HepG2 (cell line): ENCODE results near the gene TULP3. TPM values are rescaled to one million over a fixed set of nuclear protein-coding genes. Genes with fewer than 3 reads are reported as not detected.

Source experiments
- ESRRA ChIP-seq: sonication (generic); formaldehyde crosslinking; IDR thresholded peaks from 2 replicates; pipeline ENCODE4 v1.5.1; 2020; ENCODE audit warnings: mild to moderate bottlenecking, low read depth, missing genetic modification reagents
- ETV6 ChIP-seq: sonication (generic); formaldehyde crosslinking; conservative IDR thresholded peaks from 2 replicates; pipeline ENCODE4 v1.4.0; 2020; ENCODE audit warnings: missing genetic modification reagents
- FOSL1 ChIP-seq: sonication (generic); formaldehyde crosslinking; IDR thresholded peaks from 2 replicates; pipeline ENCODE4 v1.9.0; 2021; ENCODE audit warnings: missing genetic modification reagents, borderline replicate concordance
- FOXJ3 ChIP-seq: sonication (generic); formaldehyde crosslinking; IDR thresholded peaks from 2 replicates; pipeline ENCODE4 v1.4.0; 2020; ENCODE audit warnings: missing genetic modification reagents, mild to moderate bottlenecking, borderline replicate concordance
- HCFC1 ChIP-seq: fragments of 150-350 bp; IDR thresholded peaks from 2 replicates; pipeline ENCODE4 v1.6.1; 2014; ENCODE audit warnings: low read depth, low read length
- HDAC6 ChIP-seq: fragments of 200-600 bp; sonication (generic); IDR thresholded peaks from 2 replicates; pipeline ENCODE4 v1.7.0; 2017; ENCODE audit warnings: mild to moderate bottlenecking, antibody characterized with exemption, low read length, low read depth
- ISL2 ChIP-seq: sonication (generic); formaldehyde crosslinking; IDR thresholded peaks from 2 replicates; pipeline ENCODE4 v1.5.0; 2020; ENCODE audit warnings: missing genetic modification reagents
- KAT2B ChIP-seq: fragments of 150-350 bp; IDR thresholded peaks from 2 replicates; pipeline ENCODE4 v1.6.1; 2014; ENCODE audit warnings: low read depth, low read length, borderline replicate concordance
- KDM5A ChIP-seq: fragments of 200-600 bp; sonication (generic); IDR thresholded peaks from 2 replicates; pipeline ENCODE4 v1.7.0; 2018; ENCODE audit warnings: antibody characterized with exemption, mild to moderate bottlenecking, low read length, borderline replicate concordance
- MED13 ChIP-seq: sonication (generic); formaldehyde crosslinking; IDR thresholded peaks from 2 replicates; pipeline ENCODE4 v1.5.0; 2020; ENCODE audit warnings: missing genetic modification reagents
- MEIS2 ChIP-seq: sonication (generic); formaldehyde crosslinking; IDR thresholded peaks from 2 replicates; pipeline ENCODE4 v1.9.0; 2021; ENCODE audit warnings: mild to moderate bottlenecking, missing genetic modification reagents
- SETDB1 ChIP-seq: sonication (generic); formaldehyde crosslinking; IDR thresholded peaks from 2 replicates; pipeline ENCODE4 v1.5.1; 2020; ENCODE audit warnings: missing genetic modification reagents, mild to moderate bottlenecking, borderline replicate concordance
- SNAPC2 ChIP-seq: sonication (generic); formaldehyde crosslinking; IDR thresholded peaks from 2 replicates; pipeline ENCODE4 v1.8.1; 2022; ENCODE audit warnings: mild to moderate bottlenecking, missing genetic modification reagents
- SRSF9 ChIP-seq: fragments of 200-400 bp; formaldehyde crosslinking; IDR thresholded peaks from 2 replicates; pipeline ENCODE4 v1.6.1; 2018; ENCODE audit warnings: borderline replicate concordance, mild to moderate bottlenecking, low read depth, low read length; ENCODE audit not compliant: insufficient read depth, poor library complexity, severe bottlenecking
- ZNF672 ChIP-seq: sonication (generic); formaldehyde crosslinking; IDR thresholded peaks from 2 replicates; pipeline ENCODE4 v1.8.1; 2022; ENCODE audit warnings: missing genetic modification reagents
- polyA plus RNA-seq, 8 experiments: library from polyadenylated mRNA; depleted of rRNA in 3 of 8; stranded (reverse) in 7 of 8; unstranded in 1 of 8; fragments of >200 nt; fragmentation: Illumina TruSeq in 4 of 8; extraction: Trizol in 4 of 8; gene quantifications; 2 replicates each; pipeline versions ENCODE4 v1.2.1 to v1.2.3, GENCODE V29; 2011 to 2016; ENCODE audit warnings: low read depth in 4 of 8, missing spikeins in 1 of 8, mixed read lengths in 1 of 8; ENCODE audit not compliant: insufficient read depth in 1 of 8
- total RNA-seq, 5 experiments: library from RNA; depleted of rRNA; stranded (reverse); fragments of >200 nt; fragmentation: Illumina TruSeq; extraction: Trizol; gene quantifications; 2 replicates each; pipeline ENCODE4 v1.2.3, GENCODE V29; 2016; ENCODE audit warnings: low read depth in 1 of 5
- TF ChIP-seq, protein P1 (sequence below): sonication (generic); formaldehyde crosslinking; IDR thresholded peaks from 2 replicates; pipeline ENCODE4 v1.5.1; 2020; ENCODE audit warnings: mild to moderate bottlenecking, missing genetic modification reagents, moderate library complexity
- TF ChIP-seq, protein P2 (sequence below): sonication (generic); formaldehyde crosslinking; IDR thresholded peaks from 2 replicates; pipeline ENCODE4 v1.5.0; 2020; ENCODE audit warnings: mild to moderate bottlenecking, missing genetic modification reagents, borderline replicate concordance
- TF ChIP-seq, protein P3 (sequence below), 2 experiments: sonication (generic) in 1 of 2; formaldehyde crosslinking in 1 of 2; IDR thresholded peaks; 2 replicates each; pipeline versions ENCODE4 v1.4.0 to v1.6.1; 2018 to 2020; ENCODE audit warnings: missing genetic modification reagents in 2 of 2, borderline replicate concordance in 1 of 2, low read depth in 1 of 2, mild to moderate bottlenecking in 1 of 2, missing biosample characterization in 1 of 2

The TULP3 gene
- total and polyA plus RNA-seq, 2 of the 13 experiments (the other 11 are each of a cell fraction or from before 2014, with no cell fraction given): 11.2 to 13.2 TPM

DNA sequence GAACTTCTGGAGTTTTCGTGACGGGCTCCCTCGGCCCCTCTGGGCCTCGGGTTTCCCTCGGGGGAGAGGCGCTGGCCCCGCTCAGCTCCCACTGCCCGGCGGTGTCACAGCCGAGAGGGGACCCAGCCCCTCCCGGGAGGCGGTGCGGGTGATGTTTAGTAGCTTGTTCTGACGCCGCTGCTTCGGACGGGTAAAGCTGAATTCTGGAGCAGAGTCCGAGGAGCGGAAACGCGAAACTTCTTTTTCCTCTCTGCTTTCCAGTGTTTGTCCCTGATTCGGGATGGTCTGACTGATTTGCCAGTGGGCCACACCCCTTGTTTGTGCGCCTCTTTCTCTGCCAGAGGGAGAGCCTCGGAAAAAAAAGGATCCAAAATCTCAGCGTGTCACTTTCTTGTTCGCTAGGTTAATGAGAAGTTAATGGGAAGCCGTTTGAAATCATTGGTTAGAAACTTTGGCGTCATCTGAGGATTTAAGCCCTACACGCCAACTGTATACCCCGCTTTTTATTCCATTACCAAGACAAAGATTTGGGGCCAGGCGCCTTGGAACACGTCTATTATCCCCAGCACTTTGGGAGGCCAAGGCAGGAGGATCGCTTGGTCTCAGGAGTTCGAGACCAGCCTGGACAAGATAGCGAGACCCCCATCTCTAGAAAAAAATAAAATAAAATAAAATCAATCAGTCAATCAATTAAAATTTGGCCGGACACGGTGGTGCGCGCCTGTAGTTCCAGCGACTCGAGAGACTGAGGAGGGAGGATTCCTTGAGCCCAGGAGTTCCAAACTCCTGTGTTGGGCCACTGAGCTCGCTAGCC lies 756 bp downstream of the TULP3 start (continued):
- TF ChIP-seq HCFC1 (no peak), ETV6 (CRISPR knock-in tag) (no peak), FOSL1 (CRISPR knock-in tag) (no peak), SRSF9 (no peak), ESRRA (CRISPR knock-in tag) (no peak), MED13 (0 out of 2 replicates have a peak, but pooled peaks have one; percentile 36), SNAPC2 (CRISPR knock-in tag) (no peak), MEIS2 (0 out of 2 replicates have a peak, but pooled peaks have one; percentile 11), KAT2B (no peak), ISL2 (CRISPR knock-in tag) (0 out of 2 replicates have a peak, but pooled peaks have one; percentile 54), HDAC6 (no peak), FOXJ3 (CRISPR knock-in tag) (peak; percentile 59; the same call in 1 of the 2 replicates), SETDB1 (CRISPR knock-in tag) (no peak), KDM5A (peak; percentile 28; the same call in 1 of the 2 replicates), ZNF672 (CRISPR knock-in tag) (no peak)
- TF ChIP-seq, protein P1, sequence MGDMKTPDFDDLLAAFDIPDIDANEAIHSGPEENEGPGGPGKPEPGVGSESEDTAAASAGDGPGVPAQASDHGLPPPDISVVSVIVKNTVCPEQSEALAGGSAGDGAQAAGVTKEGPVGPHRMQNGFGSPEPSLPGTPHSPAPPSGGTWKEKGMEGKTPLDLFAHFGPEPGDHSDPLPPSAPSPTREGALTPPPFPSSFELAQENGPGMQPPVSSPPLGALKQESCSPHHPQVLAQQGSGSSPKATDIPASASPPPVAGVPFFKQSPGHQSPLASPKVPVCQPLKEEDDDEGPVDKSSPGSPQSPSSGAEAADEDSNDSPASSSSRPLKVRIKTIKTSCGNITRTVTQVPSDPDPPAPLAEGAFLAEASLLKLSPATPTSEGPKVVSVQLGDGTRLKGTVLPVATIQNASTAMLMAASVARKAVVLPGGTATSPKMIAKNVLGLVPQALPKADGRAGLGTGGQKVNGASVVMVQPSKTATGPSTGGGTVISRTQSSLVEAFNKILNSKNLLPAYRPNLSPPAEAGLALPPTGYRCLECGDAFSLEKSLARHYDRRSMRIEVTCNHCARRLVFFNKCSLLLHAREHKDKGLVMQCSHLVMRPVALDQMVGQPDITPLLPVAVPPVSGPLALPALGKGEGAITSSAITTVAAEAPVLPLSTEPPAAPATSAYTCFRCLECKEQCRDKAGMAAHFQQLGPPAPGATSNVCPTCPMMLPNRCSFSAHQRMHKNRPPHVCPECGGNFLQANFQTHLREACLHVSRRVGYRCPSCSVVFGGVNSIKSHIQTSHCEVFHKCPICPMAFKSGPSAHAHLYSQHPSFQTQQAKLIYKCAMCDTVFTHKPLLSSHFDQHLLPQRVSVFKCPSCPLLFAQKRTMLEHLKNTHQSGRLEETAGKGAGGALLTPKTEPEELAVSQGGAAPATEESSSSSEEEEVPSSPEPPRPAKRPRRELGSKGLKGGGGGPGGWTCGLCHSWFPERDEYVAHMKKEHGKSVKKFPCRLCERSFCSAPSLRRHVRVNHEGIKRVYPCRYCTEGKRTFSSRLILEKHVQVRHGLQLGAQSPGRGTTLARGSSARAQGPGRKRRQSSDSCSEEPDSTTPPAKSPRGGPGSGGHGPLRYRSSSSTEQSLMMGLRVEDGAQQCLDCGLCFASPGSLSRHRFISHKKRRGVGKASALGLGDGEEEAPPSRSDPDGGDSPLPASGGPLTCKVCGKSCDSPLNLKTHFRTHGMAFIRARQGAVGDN (CRISPR knock-in tag): no peak
- TF ChIP-seq, protein P2, sequence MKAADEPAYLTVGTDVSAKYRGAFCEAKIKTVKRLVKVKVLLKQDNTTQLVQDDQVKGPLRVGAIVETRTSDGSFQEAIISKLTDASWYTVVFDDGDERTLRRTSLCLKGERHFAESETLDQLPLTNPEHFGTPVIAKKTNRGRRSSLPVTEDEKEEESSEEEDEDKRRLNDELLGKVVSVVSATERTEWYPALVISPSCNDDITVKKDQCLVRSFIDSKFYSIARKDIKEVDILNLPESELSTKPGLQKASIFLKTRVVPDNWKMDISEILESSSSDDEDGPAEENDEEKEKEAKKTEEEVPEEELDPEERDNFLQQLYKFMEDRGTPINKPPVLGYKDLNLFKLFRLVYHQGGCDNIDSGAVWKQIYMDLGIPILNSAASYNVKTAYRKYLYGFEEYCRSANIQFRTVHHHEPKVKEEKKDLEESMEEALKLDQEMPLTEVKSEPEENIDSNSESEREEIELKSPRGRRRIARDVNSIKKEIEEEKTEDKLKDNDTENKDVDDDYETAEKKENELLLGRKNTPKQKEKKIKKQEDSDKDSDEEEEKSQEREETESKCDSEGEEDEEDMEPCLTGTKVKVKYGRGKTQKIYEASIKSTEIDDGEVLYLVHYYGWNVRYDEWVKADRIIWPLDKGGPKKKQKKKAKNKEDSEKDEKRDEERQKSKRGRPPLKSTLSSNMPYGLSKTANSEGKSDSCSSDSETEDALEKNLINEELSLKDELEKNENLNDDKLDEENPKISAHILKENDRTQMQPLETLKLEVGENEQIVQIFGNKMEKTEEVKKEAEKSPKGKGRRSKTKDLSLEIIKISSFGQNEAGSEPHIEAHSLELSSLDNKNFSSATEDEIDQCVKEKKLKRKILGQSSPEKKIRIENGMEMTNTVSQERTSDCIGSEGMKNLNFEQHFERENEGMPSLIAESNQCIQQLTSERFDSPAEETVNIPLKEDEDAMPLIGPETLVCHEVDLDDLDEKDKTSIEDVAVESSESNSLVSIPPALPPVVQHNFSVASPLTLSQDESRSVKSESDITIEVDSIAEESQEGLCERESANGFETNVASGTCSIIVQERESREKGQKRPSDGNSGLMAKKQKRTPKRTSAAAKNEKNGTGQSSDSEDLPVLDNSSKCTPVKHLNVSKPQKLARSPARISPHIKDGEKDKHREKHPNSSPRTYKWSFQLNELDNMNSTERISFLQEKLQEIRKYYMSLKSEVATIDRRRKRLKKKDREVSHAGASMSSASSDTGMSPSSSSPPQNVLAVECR: no peak
- TF ChIP-seq, protein P3, sequence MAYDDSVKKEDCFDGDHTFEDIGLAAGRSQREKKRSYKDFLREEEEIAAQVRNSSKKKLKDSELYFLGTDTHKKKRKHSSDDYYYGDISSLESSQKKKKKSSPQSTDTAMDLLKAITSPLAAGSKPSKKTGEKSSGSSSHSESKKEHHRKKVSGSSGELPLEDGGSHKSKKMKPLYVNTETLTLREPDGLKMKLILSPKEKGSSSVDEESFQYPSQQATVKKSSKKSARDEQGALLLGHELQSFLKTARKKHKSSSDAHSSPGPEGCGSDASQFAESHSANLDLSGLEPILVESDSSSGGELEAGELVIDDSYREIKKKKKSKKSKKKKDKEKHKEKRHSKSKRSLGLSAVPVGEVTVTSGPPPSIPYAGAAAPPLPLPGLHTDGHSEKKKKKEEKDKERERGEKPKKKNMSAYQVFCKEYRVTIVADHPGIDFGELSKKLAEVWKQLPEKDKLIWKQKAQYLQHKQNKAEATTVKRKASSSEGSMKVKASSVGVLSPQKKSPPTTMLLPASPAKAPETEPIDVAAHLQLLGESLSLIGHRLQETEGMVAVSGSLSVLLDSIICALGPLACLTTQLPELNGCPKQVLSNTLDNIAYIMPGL (CRISPR knock-in tag; IDR thresholded peaks at IDR 0.05; ENCODE audit: borderline replicate concordance in 1 of 2, low read depth in 1 of 2): peak in 1 of 2 experiments; percentile 12; a peak in 1 of 4 replicates
